Natural killer cell (primary cell): ENCODE data around the gene NATD1. TPM values are rescaled to one million over a fixed set of nuclear protein-coding genes. Genes with fewer than 3 reads are reported as not detected.
A peak's percentile ranks its signal among the peaks of the same experiment; 100 is the strongest.

ENCODE experiments used
- ATAC-seq, 3 donors: fragments of 150-1000 bp in 2 of 3; fragments of 200-7000 bp in 1 of 3; cut with Tn5 transposase; 1 replicate in 1 of 3; 2 replicates in 2 of 3; pipeline ENCODE4 v1.10.0; 2021; ENCODE audit warnings: mild to moderate bottlenecking in 2 of 3, moderate library complexity in 2 of 3
- DNase-seq, 2 donors: peaks; one replicate each; pipeline versions ENCODE4 v3.0.0 to v3.0.0-alpha.2; 2013 to 2021; ENCODE audit warnings: mixed read lengths in 1 of 2
- H3K27ac ChIP-seq: one replicate; pipeline ENCODE4 v1.5.1; 2013; ENCODE audit warnings: mild to moderate bottlenecking, low read length
- H3K27me3 ChIP-seq: one replicate; pipeline ENCODE4 v1.6.1; 2013; ENCODE audit warnings: low read length; ENCODE audit not compliant: control insufficient read depth, insufficient read depth
- H3K36me3 ChIP-seq: one replicate; pipeline ENCODE4 v1.6.1; 2013; ENCODE audit warnings: low read length; ENCODE audit not compliant: control insufficient read depth, insufficient read depth
- H3K4me1 ChIP-seq: one replicate; pipeline ENCODE4 v1.6.1; 2013; ENCODE audit warnings: low read length; ENCODE audit not compliant: control insufficient read depth, insufficient read depth
- H3K4me3 ChIP-seq: one replicate; pipeline ENCODE4 v1.5.1; 2013; ENCODE audit warnings: low read length
- H3K9me3 ChIP-seq: one replicate; pipeline ENCODE4 v1.6.1; 2013; ENCODE audit warnings: low read length; ENCODE audit not compliant: control insufficient read depth, insufficient read depth
- H3K27ac Mint-ChIP-seq, 2 donors: one replicate each; pipeline ENCODE4 v1.8.0; 2022; ENCODE audit warnings: mild to moderate bottlenecking in 2 of 2, mixed read lengths in 2 of 2, moderate library complexity in 1 of 2
- H3K27me3 Mint-ChIP-seq, 2 donors: one replicate each; pipeline ENCODE4 v1.8.0; 2022; ENCODE audit warnings: low read depth in 2 of 2, mixed read lengths in 2 of 2
- H3K36me3 Mint-ChIP-seq: one replicate; pipeline ENCODE4 v1.8.0; 2022; ENCODE audit warnings: mixed read lengths
- H3K4me1 Mint-ChIP-seq, 2 donors: one replicate each; pipeline ENCODE4 v1.8.0; 2022; ENCODE audit warnings: mixed read lengths in 2 of 2
- H3K4me3 Mint-ChIP-seq: one replicate; pipeline ENCODE4 v1.8.0; 2022; ENCODE audit warnings: mild to moderate bottlenecking, moderate library complexity, mixed read lengths
- H3K9me3 Mint-ChIP-seq, 2 donors: one replicate each; pipeline ENCODE4 v1.8.0; 2022; ENCODE audit warnings: mixed read lengths in 2 of 2
- CTCF ChIP-seq: fragments of 200-600 bp; IDR thresholded peaks from one replicate; pipeline ENCODE4 v1.8.0; 2022; ENCODE audit warnings: antibody characterized with exemption
- WGBS: methylation state at CpG from one replicate; pipeline ENCODE4 v1.1.7; 2013; ENCODE audit warnings: missing lambda C conversion rate; ENCODE audit not compliant: insufficient coverage; 5-methylcytosine and 5-hydroxymethylcytosine counted together
- intact Hi-C: fragments of 100-400 bp; cut with micrococcal nuclease; formaldehyde crosslinking; loops from one replicate; pipeline ENCODE4 v1.14.2; 2022
- total RNA-seq, 4 donors: library from RNA; stranded (reverse); fragments of 120-200 nt in 1 of 4; gene quantifications; one replicate each; pipeline versions ENCODE4 v1.2.3 to v1.2.4, GENCODE V29; 2013 to 2022

Gene NATD1
- total RNA-seq, 3 donors from 2014 or later (not counting 1 experiment from before 2014, with no cell fraction given), result 10.9 to 16.3 (median 14.1) TPM

- intact Hi-C loops, result no loop called here
- WGBS, result 68% methylated on average over 9 of the region's 9 CpGs
- no peaks in the 10 kb centered on the region for H3K4me1 ChIP-seq
- TF ChIP-seq CTCF, result no peak
- no peaks in the 10 kb centered on the region for H3K27me3 Mint-ChIP-seq
- no peak overlapping the region for H3K27ac Mint-ChIP-seq
- H3K27ac ChIP-seq, result no peak overlapping the region
- H3K27me3 ChIP-seq, result no peaks in the 10 kb centered on the region
- ATAC-seq (no peak), DNase-seq (no peak)
- H3K9me3 Mint-ChIP-seq, result no peaks in the 10 kb centered on the region
- no peak overlapping the region for H3K4me3 Mint-ChIP-seq
- peaks cover 30% of the 10 kb centered on the region for H3K36me3 ChIP-seq
- H3K9me3 ChIP-seq, result no peaks in the 10 kb centered on the region
- H3K36me3 Mint-ChIP-seq, result no peaks in the 10 kb centered on the region
- H3K4me3 ChIP-seq, result no peak overlapping the region
- peaks cover 20 to 31% of the 10 kb centered on the region in 2 donors for H3K4me1 Mint-ChIP-seq
These were observed 53.9 kb downstream of the NATD1 start for GRCh38 chr17:21199311-21199710.

DNA sequence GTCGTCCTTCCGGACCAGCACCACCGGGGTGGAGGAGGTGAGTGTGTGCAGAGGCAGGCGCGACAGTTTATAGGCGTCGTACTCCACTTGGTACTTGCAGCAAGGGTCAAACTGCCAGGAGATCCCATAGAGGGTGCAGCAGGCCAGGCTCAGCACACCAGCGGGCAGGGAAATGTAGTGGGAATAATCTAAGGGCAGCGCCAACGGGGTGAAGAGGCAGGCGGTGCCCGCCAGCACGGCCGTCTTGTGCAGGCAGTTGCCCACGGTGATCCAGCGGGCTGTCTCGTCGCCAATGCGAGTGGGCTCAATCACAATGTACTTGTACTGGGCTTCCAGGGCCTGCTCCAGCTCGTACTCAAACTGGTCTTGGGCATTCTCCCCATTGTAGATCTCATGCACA, 54.8 kb downstream of the NATD1 start:
- H3K4me1 Mint-ChIP-seq, result peaks cover 20 to 25% of the 10 kb centered on the region in 2 donors
- TF ChIP-seq CTCF, result no peak
- Histone ChIP-seq H3K9me3 (no peaks in the 10 kb centered on the region), H3K4me1 (no peaks in the 10 kb centered on the region), H3K27ac (no peak overlapping the region), H3K4me3 (no peak overlapping the region), H3K36me3 (peaks cover 30% of the 10 kb centered on the region), H3K27me3 (no peaks in the 10 kb centered on the region)
- H3K27ac Mint-ChIP-seq, result peak overlapping the region in 1 of 2 donors; percentile 35
- H3K27me3 Mint-ChIP-seq, result no peaks in the 10 kb centered on the region
- no peak overlapping the region for H3K4me3 Mint-ChIP-seq
- 98% methylated on average over 20 of the region's 20 CpGs for WGBS
- no peaks in the 10 kb centered on the region for H3K9me3 Mint-ChIP-seq
- ATAC-seq (no peak), DNase-seq (no peak)
- intact Hi-C loops, result no loop called here
- H3K36me3 Mint-ChIP-seq, result no peaks in the 10 kb centered on the region

- H3K4me1 Mint-ChIP-seq, result peaks cover 17 to 20% of the 10 kb centered on the region in 2 donors
- ATAC-seq (no peak), DNase-seq (no peak)
- Histone ChIP-seq H3K27me3 (no peaks in the 10 kb centered on the region), H3K9me3 (no peaks in the 10 kb centered on the region), H3K36me3 (peaks cover 36% of the 10 kb centered on the region), H3K4me3 (no peak overlapping the region), H3K4me1 (no peaks in the 10 kb centered on the region), H3K27ac (no peak overlapping the region)
- no peak overlapping the region for H3K27ac Mint-ChIP-seq
- TF ChIP-seq CTCF, result no peak
- 97% methylated on average over 5 of the region's 5 CpGs for whole genome bisulfite sequencing
- intact Hi-C loops, result no loop called here
- H3K4me3 Mint-ChIP-seq, result no peak overlapping the region
- no peaks in the 10 kb centered on the region for H3K36me3 Mint-ChIP-seq
- H3K9me3 Mint-ChIP-seq, result no peaks in the 10 kb centered on the region
- H3K27me3 Mint-ChIP-seq, result no peaks in the 10 kb centered on the region
These were observed 57.1 kb downstream of the NATD1 start for GRCh38 chr17:21196126-21196525.

GRCh38 chr17:21194703-21195102, 58.5 kb downstream of the NATD1 start:
- intact Hi-C loops, result no loop called here
- no peaks in the 10 kb centered on the region for H3K4me1 ChIP-seq
- no peak overlapping the region for H3K4me3 ChIP-seq
- Mint-ChIP-seq H3K9me3 (no peaks in the 10 kb centered on the region), H3K4me1 (peaks cover 7 to 9% of the 10 kb centered on the region in 2 donors), H3K4me3 (no peak overlapping the region), H3K36me3 (no peaks in the 10 kb centered on the region), H3K27ac (peak overlapping the region; percentile 34 to 38), H3K27me3 (no peaks in the 10 kb centered on the region)
- H3K27ac ChIP-seq, result no peak overlapping the region
- H3K9me3 ChIP-seq, result no peaks in the 10 kb centered on the region
- no peak for DNase-seq
- TF ChIP-seq CTCF, result no peak
- peaks cover 40% of the 10 kb centered on the region for H3K36me3 ChIP-seq
- 95% methylated on average over 5 of the region's 5 CpGs for WGBS
- H3K27me3 ChIP-seq, result no peaks in the 10 kb centered on the region
- ATAC-seq, result no peak
